ENCODE measurements around the gene AGK.

DNA sequence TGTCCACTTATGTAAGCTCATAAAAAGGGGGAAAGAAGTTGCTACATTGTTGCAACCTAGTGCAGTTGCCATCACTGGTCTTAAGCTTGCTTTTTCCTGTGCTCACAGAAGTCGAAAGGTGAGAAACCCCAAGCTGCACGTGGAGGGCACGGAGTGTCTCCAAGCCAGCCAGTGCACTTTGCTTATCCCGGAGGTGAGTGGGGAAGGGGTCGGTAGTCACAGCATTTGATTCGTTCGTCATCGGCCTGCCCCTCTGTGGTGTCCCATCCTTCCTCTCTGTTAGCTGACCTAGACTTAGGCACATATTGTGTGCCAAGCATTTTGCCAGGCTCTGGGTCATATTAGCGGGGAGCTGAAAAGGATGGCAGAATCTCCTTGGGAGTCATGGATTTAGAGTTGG lies 100.2 kb downstream of the AGK start:
- TF ChIP-seq EZH2 (IDR thresholded peaks at IDR 0.05; ENCODE audit: borderline replicate concordance) (no peak), EZH2phosphoT487 (IDR thresholded peaks at IDR 0.05; ENCODE audit: low read depth, severe bottlenecking, unreplicated experiment) (no peak)
- TF ChIP-seq, protein P1, sequence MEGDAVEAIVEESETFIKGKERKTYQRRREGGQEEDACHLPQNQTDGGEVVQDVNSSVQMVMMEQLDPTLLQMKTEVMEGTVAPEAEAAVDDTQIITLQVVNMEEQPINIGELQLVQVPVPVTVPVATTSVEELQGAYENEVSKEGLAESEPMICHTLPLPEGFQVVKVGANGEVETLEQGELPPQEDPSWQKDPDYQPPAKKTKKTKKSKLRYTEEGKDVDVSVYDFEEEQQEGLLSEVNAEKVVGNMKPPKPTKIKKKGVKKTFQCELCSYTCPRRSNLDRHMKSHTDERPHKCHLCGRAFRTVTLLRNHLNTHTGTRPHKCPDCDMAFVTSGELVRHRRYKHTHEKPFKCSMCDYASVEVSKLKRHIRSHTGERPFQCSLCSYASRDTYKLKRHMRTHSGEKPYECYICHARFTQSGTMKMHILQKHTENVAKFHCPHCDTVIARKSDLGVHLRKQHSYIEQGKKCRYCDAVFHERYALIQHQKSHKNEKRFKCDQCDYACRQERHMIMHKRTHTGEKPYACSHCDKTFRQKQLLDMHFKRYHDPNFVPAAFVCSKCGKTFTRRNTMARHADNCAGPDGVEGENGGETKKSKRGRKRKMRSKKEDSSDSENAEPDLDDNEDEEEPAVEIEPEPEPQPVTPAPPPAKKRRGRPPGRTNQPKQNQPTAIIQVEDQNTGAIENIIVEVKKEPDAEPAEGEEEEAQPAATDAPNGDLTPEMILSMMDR (IDR thresholded peaks at IDR 0.05; ENCODE audit: poor library complexity), result no peak
